ENCODE results near the gene AHRR.

The AHRR gene

GRCh38 chr5:445591-445990 is 124.1 kb downstream of the AHRR start:
- no peak for DNase-seq

- no peak for DNase-seq
Measured at GRCh38 chr5:446066-446882, 124.8 kb downstream of the AHRR start.

GRCh38 chr5:446883-447263 is 125.4 kb downstream of the AHRR start:
- peak; percentile 14 for DNase-seq

- no peak for DNase-seq
Measured at GRCh38 chr5:447501-447900, 126.0 kb downstream of the AHRR start.

- no peak for DNase-seq
Measured at GRCh38 chr5:448061-448765, 126.7 kb downstream of the AHRR start.

GRCh38 chr5:448766-449090 is 127.2 kb downstream of the AHRR start:
- DNase-seq, result no peak

- no peak for DNase-seq
Measured at GRCh38 chr5:449151-449550, 127.6 kb downstream of the AHRR start.

- no peak for DNase-seq
Measured at GRCh38 chr5:451587-452458, 130.3 kb downstream of the AHRR start.

- no peak for DNase-seq
Measured at GRCh38 chr5:452978-453710, 131.6 kb downstream of the AHRR start.

- DNase-seq, result no peak
Measured at GRCh38 chr5:453725-454481, 132.4 kb downstream of the AHRR start.

GRCh38 chr5:454936-455335 is 133.4 kb downstream of the AHRR start:
- DNase-seq, result no peak

GRCh38 chr5:455806-456205 is 134.3 kb downstream of the AHRR start:
- no peak for DNase-seq

- no peak for DNase-seq
Measured at GRCh38 chr5:456351-457194, 135.1 kb downstream of the AHRR start.

- no peak for DNase-seq
Measured at GRCh38 chr5:457195-457961, 135.9 kb downstream of the AHRR start.

- no peak for DNase-seq
Measured at GRCh38 chr5:458547-459353, 137.2 kb downstream of the AHRR start.

GRCh38 chr5:459562-460272 is 138.2 kb downstream of the AHRR start:
- DNase-seq, result no peak

GRCh38 chr5:460273-460625 is 138.7 kb downstream of the AHRR start:
- no peak for DNase-seq

GRCh38 chr5:462051-462481 is 140.6 kb downstream of the AHRR start:
- no peak for DNase-seq

GRCh38 chr5:463301-463700 is 141.8 kb downstream of the AHRR start:
- no peak for DNase-seq

Measured in fibroblast of skin of abdomen (primary cell).